Nephron progenitor cell (in vitro differentiated cells): Measurements from ENCODE around the gene SMIM38.
A peak's percentile ranks its signal among the peaks of the same experiment; 100 is the strongest.

Experiments used
- DNase-seq: peaks from one replicate; pipeline ENCODE4 v3.0.0; 2021
- H3K27ac Mint-ChIP-seq: 2 replicates; pipeline ENCODE4 v1.8.0; 2021; ENCODE audit warnings: mild to moderate bottlenecking, moderate library complexity, mixed read lengths
- H3K27me3 Mint-ChIP-seq: 2 replicates; pipeline ENCODE4 v1.8.0; 2021; ENCODE audit warnings: mild to moderate bottlenecking, low read depth, mixed read lengths; ENCODE audit not compliant: poor library complexity
- H3K36me3 Mint-ChIP-seq: 2 replicates; pipeline ENCODE4 v1.8.0; 2021; ENCODE audit warnings: low read depth, mixed read lengths
- H3K4me1 Mint-ChIP-seq: 2 replicates; pipeline ENCODE4 v1.8.0; 2021; ENCODE audit warnings: mixed read lengths
- H3K4me3 Mint-ChIP-seq: 2 replicates; pipeline ENCODE4 v1.8.0; 2021; ENCODE audit warnings: mild to moderate bottlenecking, moderate library complexity, mixed read lengths
- H3K9me3 Mint-ChIP-seq: 2 replicates; pipeline ENCODE4 v1.8.0; 2021; ENCODE audit warnings: mild to moderate bottlenecking, moderate library complexity, mixed read lengths
- CTCF ChIP-seq: fragments of 200-600 bp; sonication (generic); IDR thresholded peaks from 2 replicates; pipeline ENCODE4 v1.5.0; 2021; ENCODE audit warnings: antibody characterized with exemption

SMIM38 gene

GRCh38 chr11:69114362-69114761, 41.4 kb upstream of the SMIM38 start:
- Mint-ChIP-seq H3K36me3 (peaks cover 15% of the 10 kb centered on the region), H3K4me3 (no peak overlapping the region), H3K27me3 (peaks cover 7% of the 10 kb centered on the region), H3K9me3 (peaks cover 21% of the 10 kb centered on the region), H3K27ac (no peak overlapping the region), H3K4me1 (peaks cover 51% of the 10 kb centered on the region)
- DNase-seq, result no peak
- TF ChIP-seq CTCF, result no peak

- H3K27ac Mint-ChIP-seq, result no peak overlapping the region
Observed at GRCh38 chr11:69114811-69115523, 40.8 kb upstream of the SMIM38 start.

GRCh38 chr11:69115586-69116560, 39.9 kb upstream of the SMIM38 start:
- Mint-ChIP-seq H3K27ac (peak overlapping the region; percentile 36), H3K4me1 (peaks cover 51% of the 10 kb centered on the region), H3K27me3 (peaks cover 5% of the 10 kb centered on the region), H3K36me3 (peaks cover 1% of the 10 kb centered on the region), H3K4me3 (no peak overlapping the region), H3K9me3 (peaks cover 10% of the 10 kb centered on the region)
- TF ChIP-seq CTCF, result no peak
- no peak for DNase-seq

More at GRCh38 chr11:69114811-69115523, 40.8 kb upstream of the SMIM38 start:
- no peak for TF ChIP-seq CTCF
- H3K27me3 Mint-ChIP-seq, result peaks cover 5% of the 10 kb centered on the region
- H3K36me3 Mint-ChIP-seq, result peaks cover 10% of the 10 kb centered on the region
- H3K4me3 Mint-ChIP-seq, result no peak overlapping the region
- peaks cover 51% of the 10 kb centered on the region for H3K4me1 Mint-ChIP-seq
- H3K9me3 Mint-ChIP-seq, result peaks cover 19% of the 10 kb centered on the region
- DNase-seq, result no peak

- Mint-ChIP-seq H3K4me3 (no peak overlapping the region), H3K36me3 (no peaks in the 10 kb centered on the region), H3K4me1 (peaks cover 52% of the 10 kb centered on the region), H3K27me3 (peaks cover 5% of the 10 kb centered on the region), H3K9me3 (peaks cover 8% of the 10 kb centered on the region), H3K27ac (no peak overlapping the region)
- no peak for DNase-seq
- TF ChIP-seq CTCF, result no peak
Observed at GRCh38 chr11:69116671-69117070, 39.1 kb upstream of the SMIM38 start.

GRCh38 chr11:69119190-69119589, 36.5 kb upstream of the SMIM38 start:
- no peaks in the 10 kb centered on the region for H3K36me3 Mint-ChIP-seq
- no peak for TF ChIP-seq CTCF
- DNase-seq, result no peak
- peaks cover 47% of the 10 kb centered on the region for H3K4me1 Mint-ChIP-seq
- peaks cover 8% of the 10 kb centered on the region for H3K9me3 Mint-ChIP-seq
- H3K27ac Mint-ChIP-seq, result no peak overlapping the region
- H3K4me3 Mint-ChIP-seq, result no peak overlapping the region
- H3K27me3 Mint-ChIP-seq, result peaks cover 5% of the 10 kb centered on the region
